GM12878 (cell line): ENCODE data around the gene CLC. TPM values are rescaled to one million over a fixed set of nuclear protein-coding genes. Genes with fewer than 3 reads are reported as not detected.

Experiments
- ATAC-seq: fragments of 200-7000 bp; cut with Tn5 transposase; 3 replicates; pipeline ENCODE4 v1.9.1; 2020; ENCODE audit warnings: mild to moderate bottlenecking, moderate library complexity
- BruUV-seq: library from RNA; stranded (reverse); fragments of 400-500 nt; replicated peaks from 2 replicates; lab custom pipeline; 2021; lab: Mats Ljungman, UMichigan
- CTCF ChIA-PET: fragments of 300-600 bp; sonication (Branson Sonifier 250); formaldehyde crosslinking; extraction: SDS; loops from one replicate; lab custom pipeline; 2021; ENCODE audit warnings: inconsistent platforms; lab: Yijun Ruan, JAX
- POLR2A ChIA-PET: fragments of 350-600 bp; formaldehyde crosslinking; extraction: SDS; loops from one replicate; lab custom pipeline; 2021; ENCODE audit warnings: inconsistent platforms; lab: Charles Lee
- RAD21 ChIA-PET: fragments of 300-600 bp; sonication (Branson Sonifier 250); formaldehyde crosslinking; loops from one replicate; lab custom pipeline; 2023; ENCODE audit warnings: antibody characterized with exemption; ENCODE audit not compliant: unreplicated experiment; lab: Charles Lee
- SMC1A ChIA-PET: fragments of 300-600 bp; sonication (Branson Sonifier 250); formaldehyde crosslinking; loops from one replicate; lab custom pipeline; 2023; ENCODE audit not compliant: unreplicated experiment, uncharacterized antibody; lab: Charles Lee
- DNase-seq: peaks from one replicate; pipeline ENCODE4 v3.0.0-alpha.2; 2011; ENCODE audit warnings: low read depth, low spot score
- FAIRE-seq: peaks from 3 replicates; lab custom pipeline; 2011; peaks lifted over from hg19 to GRCh38; lab: Jason Lieb, UNC
- H2AFZ ChIP-seq: 2 replicates; pipeline ENCODE4 v1.6.0; 2011; ENCODE audit warnings: low read depth, low read length, control low read depth; ENCODE audit not compliant: control insufficient read depth
- H3K27ac ChIP-seq: 2 replicates; pipeline ENCODE4 v1.5.1; 2011; ENCODE audit warnings: control low read depth; ENCODE audit not compliant: control insufficient read depth, insufficient read depth
- H3K27me3 ChIP-seq, 2 experiments: replicated peaks in 1 of 2; 2 replicates each; pipeline versions ENCODE4 v1.6.0 to v1.6.1; 2011; ENCODE audit warnings: low read length in 1 of 2; ENCODE audit not compliant: control insufficient read depth in 2 of 2, insufficient read depth in 2 of 2
- H3K36me3 ChIP-seq, 2 experiments: 2 replicates each; pipeline ENCODE4 v1.5.1; 2011; ENCODE audit warnings: low read length in 1 of 2; ENCODE audit not compliant: control insufficient read depth in 2 of 2, insufficient read depth in 2 of 2
- H3K4me1 ChIP-seq: 2 replicates; pipeline ENCODE4 v1.6.1; 2011; ENCODE audit warnings: mild to moderate bottlenecking, low read length, moderate library complexity, mixed read lengths; ENCODE audit not compliant: control insufficient read depth, insufficient read depth
- H3K4me2 ChIP-seq: 2 replicates; pipeline ENCODE4 v1.6.0; 2011; ENCODE audit warnings: control low read depth; ENCODE audit not compliant: control insufficient read depth, insufficient read depth
- H3K4me3 ChIP-seq: fragments of 200-600 bp; sonication (generic); 2 replicates; pipeline ENCODE4 v1.5.1; 2016
- H3K79me2 ChIP-seq: 2 replicates; pipeline ENCODE4 v1.6.0; 2011; ENCODE audit warnings: low read length; ENCODE audit not compliant: control insufficient read depth, insufficient read depth
- H3K9ac ChIP-seq: 2 replicates; pipeline ENCODE4 v1.8.0; 2011; ENCODE audit warnings: low read length, control low read depth, mixed read lengths; ENCODE audit not compliant: control insufficient read depth, insufficient read depth
- H3K9me3 ChIP-seq: replicated peaks from 3 replicates; pipeline ENCODE4 v1.5.1; 2011; ENCODE audit warnings: mild to moderate bottlenecking, low read length; ENCODE audit not compliant: control insufficient read depth, insufficient read depth
- H4K20me1 ChIP-seq: 2 replicates; pipeline ENCODE4 v1.6.0; 2011; ENCODE audit not compliant: control insufficient read depth, insufficient read depth
- CBX3 ChIP-seq: fragments of 200-600 bp; sonication (generic); IDR thresholded peaks from 2 replicates; pipeline ENCODE4 v1.6.1; 2016; ENCODE audit warnings: low read depth, borderline replicate concordance
- ESRRA ChIP-seq: IDR thresholded peaks from 2 replicates; pipeline ENCODE4 v1.6.1; 2012; ENCODE audit warnings: mild to moderate bottlenecking, low read length, improper control_type of control experiment
- ETV6 ChIP-seq, 2 experiments: fragments of 450-650 bp in 1 of 2; IDR thresholded peaks in 1 of 2; conservative IDR thresholded peaks in 1 of 2; 2 replicates each; pipeline ENCODE4 v1.6.1; 2014; ENCODE audit warnings: antibody characterized with exemption in 1 of 2, borderline replicate concordance in 1 of 2, low read depth in 1 of 2, mild to moderate bottlenecking in 1 of 2, moderate library complexity in 1 of 2
- HDGF ChIP-seq: fragments of 450-650 bp; IDR thresholded peaks from 2 replicates; pipeline ENCODE4 v1.6.1; 2016; ENCODE audit warnings: antibody characterized with exemption
- MTA3 ChIP-seq: IDR thresholded peaks from 2 replicates; pipeline ENCODE4 v1.6.1; 2012; ENCODE audit warnings: low read length, inconsistent platforms, borderline replicate concordance
- PAX5 ChIP-seq: IDR thresholded peaks from 2 replicates; pipeline ENCODE4 v1.6.1; 2011; ENCODE audit warnings: low read depth, low read length, borderline replicate concordance
- RFX5 ChIP-seq: IDR thresholded peaks from 2 replicates; pipeline ENCODE4 v1.6.1; 2011; ENCODE audit warnings: low read depth, low read length, improper control_type of control experiment
- STAT1 ChIP-seq: fragments of 450-650 bp; conservative IDR thresholded peaks from 2 replicates; pipeline ENCODE4 v1.6.1; 2014; ENCODE audit warnings: antibody characterized with exemption, mild to moderate bottlenecking
- TARDBP ChIP-seq: IDR thresholded peaks from 2 replicates; pipeline ENCODE4 v1.6.1; 2016; ENCODE audit warnings: borderline replicate concordance
- TCF3 ChIP-seq: IDR thresholded peaks from 2 replicates; pipeline ENCODE4 v1.6.1; 2012; ENCODE audit warnings: low read depth, mild to moderate bottlenecking, low read length, borderline replicate concordance; ENCODE audit not compliant: insufficient read depth
- ZNF24 ChIP-seq: fragments of 450-650 bp; IDR thresholded peaks from 2 replicates; pipeline ENCODE4 v1.6.1; 2017; ENCODE audit warnings: antibody characterized with exemption, mild to moderate bottlenecking
- whole genome bisulfite sequencing: methylation state at CpG from one replicate; pipeline ENCODE4 v1.1.6; 2016; ENCODE audit warnings: low lambda C conversion rate; ENCODE audit not compliant: insufficient replicate concordance, insufficient coverage; ENCODE audit errors: missing lambda C conversion rate; 5-methylcytosine and 5-hydroxymethylcytosine counted together
- in situ Hi-C: fragments of 300-500 bp; cut with MboI; formaldehyde crosslinking; loops from 9 replicates; pipeline ENCODE4 v1.14.3; 2018; ENCODE audit warnings: mixed read lengths
- intact Hi-C: fragments of 100-400 bp; cut with micrococcal nuclease; formaldehyde crosslinking; loops from one replicate; pipeline ENCODE4 v1.14.2; 2022; ENCODE audit not compliant: unreplicated experiment
- polyA plus RNA-seq, 11 experiments: library from polyadenylated mRNA; depleted of rRNA in 4 of 11; unstranded in 6 of 11; stranded (reverse) in 5 of 11; fragments of >200 nt; fragmentation: Nextera tagmentation in 4 of 11; fragmentation: Illumina TruSeq in 1 of 11; extraction: Ambion mirVana in 4 of 11; extraction: Trizol in 1 of 11; gene quantifications; 1 replicate in 1 of 11; 2 replicates in 10 of 11; pipeline versions ENCODE4 v1.2.1 to v1.2.3, GENCODE V29; 2011 to 2016; ENCODE audit warnings: inconsistent platforms in 2 of 11, missing spikeins in 2 of 11, low read depth in 1 of 11
- total RNA-seq, 4 experiments: library from RNA; depleted of rRNA in 3 of 4; stranded (reverse); fragments of >200 nt in 3 of 4; fragmentation: Illumina TruSeq in 1 of 4; extraction: Trizol in 1 of 4; gene quantifications; 2 replicates each; pipeline versions ENCODE4 v1.2.1 to v1.2.3, GENCODE V29; 2013 to 2021
- TF ChIP-seq, protein P1 (sequence below): fragments of 150-350 bp; IDR thresholded peaks from 2 replicates; pipeline ENCODE4 v1.6.1; 2014; ENCODE audit warnings: mild to moderate bottlenecking, low read depth, low read length
- TF ChIP-seq, protein P2 (sequence below): IDR thresholded peaks from 2 replicates; pipeline ENCODE4 v1.6.1; 2012; ENCODE audit warnings: low read depth, low read length, improper control_type of control experiment
- TF ChIP-seq, protein P3 (sequence below): IDR thresholded peaks from 2 replicates; pipeline ENCODE4 v1.6.1; 2011; ENCODE audit warnings: low read depth, low read length, improper control_type of control experiment, borderline replicate concordance

Gene CLC
- total and polyA plus RNA-seq, 10 of the 15 experiments (the other 5 are each of a cell fraction or from before 2014, with no cell fraction given): 0.18 to 0.36 (median 0.29) TPM; not detected in 4

DNA sequence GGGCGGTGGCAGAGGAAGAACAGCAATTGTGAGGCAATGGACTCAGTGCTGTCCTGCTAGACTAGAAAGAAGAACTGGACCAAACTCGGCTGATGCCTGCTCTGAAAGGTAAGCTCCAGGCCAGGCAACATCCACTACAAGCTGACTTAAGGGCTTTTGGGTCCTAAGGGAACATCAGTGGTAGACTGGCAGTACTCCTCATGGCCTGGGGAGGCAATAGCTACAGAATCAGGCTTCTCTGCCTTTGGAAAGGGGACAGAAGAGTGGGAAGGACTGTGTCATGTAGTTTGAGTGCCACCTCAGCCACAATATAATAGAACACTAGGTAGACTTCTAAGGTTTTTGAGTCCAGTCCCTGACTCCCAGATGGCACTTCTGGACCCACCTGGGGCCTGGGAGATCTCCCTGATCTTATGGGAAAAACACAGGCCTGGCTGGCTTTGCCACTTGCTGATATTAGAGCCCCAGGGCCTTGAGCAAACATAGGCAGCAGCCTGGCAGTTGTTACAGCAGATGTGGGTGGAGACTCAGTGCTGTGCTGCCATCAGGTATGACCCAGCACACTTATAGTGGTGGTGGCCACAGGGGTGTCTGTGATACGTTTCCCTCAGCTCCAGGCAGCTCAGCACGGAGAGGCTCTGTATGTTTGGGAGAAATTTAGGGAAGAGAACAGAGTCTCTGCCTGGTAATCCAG lies 9.2 kb upstream of the CLC start:
- no TSS peak for BruUV-seq
- in situ Hi-C loops (no loop called here), intact Hi-C loops (no loop called here)
- ChIA-PET RAD21 (no interaction called here), POLR2A (no interaction called here), CTCF (no interaction called here), SMC1A (no interaction called here)
- Histone ChIP-seq H3K4me3 (no peak overlapping the region), H3K9ac (no peak overlapping the region), H3K36me3 (no peaks in the 10 kb centered on the region), H3K4me2 (no peak overlapping the region), H3K4me1 (no peaks in the 10 kb centered on the region), H3K27ac (no peak overlapping the region), H3K79me2 (no peaks in the 10 kb centered on the region), H3K27me3 (no peaks in the 10 kb centered on the region), H3K9me3 (no peaks in the 10 kb centered on the region), H2AFZ (no peak overlapping the region), H4K20me1 (no peaks in the 10 kb centered on the region)
- DNase-seq (no peak), FAIRE-seq (no peak), ATAC-seq (no peak)
- 44% methylated on average over 4 of the region's 4 CpGs for WGBS
- TF ChIP-seq ESRRA (no peak), MTA3 (no peak), CBX3 (no peak), ZNF24 (no peak), ETV6 (conservative IDR thresholded peaks at IDR 0.05 in 1 of 2, IDR thresholded peaks at IDR 0.05 in 1 of 2; ENCODE audit: borderline replicate concordance in 1 of 2, low read depth in 1 of 2) (no peak), STAT1 (no peak), PAX5 (no peak), HDGF (no peak), RFX5 (no peak), TCF3 (no peak), TARDBP (no peak)
- TF ChIP-seq, protein P1, sequence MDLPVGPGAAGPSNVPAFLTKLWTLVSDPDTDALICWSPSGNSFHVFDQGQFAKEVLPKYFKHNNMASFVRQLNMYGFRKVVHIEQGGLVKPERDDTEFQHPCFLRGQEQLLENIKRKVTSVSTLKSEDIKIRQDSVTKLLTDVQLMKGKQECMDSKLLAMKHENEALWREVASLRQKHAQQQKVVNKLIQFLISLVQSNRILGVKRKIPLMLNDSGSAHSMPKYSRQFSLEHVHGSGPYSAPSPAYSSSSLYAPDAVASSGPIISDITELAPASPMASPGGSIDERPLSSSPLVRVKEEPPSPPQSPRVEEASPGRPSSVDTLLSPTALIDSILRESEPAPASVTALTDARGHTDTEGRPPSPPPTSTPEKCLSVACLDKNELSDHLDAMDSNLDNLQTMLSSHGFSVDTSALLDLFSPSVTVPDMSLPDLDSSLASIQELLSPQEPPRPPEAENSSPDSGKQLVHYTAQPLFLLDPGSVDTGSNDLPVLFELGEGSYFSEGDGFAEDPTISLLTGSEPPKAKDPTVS: no peak
- TF ChIP-seq, protein P2, sequence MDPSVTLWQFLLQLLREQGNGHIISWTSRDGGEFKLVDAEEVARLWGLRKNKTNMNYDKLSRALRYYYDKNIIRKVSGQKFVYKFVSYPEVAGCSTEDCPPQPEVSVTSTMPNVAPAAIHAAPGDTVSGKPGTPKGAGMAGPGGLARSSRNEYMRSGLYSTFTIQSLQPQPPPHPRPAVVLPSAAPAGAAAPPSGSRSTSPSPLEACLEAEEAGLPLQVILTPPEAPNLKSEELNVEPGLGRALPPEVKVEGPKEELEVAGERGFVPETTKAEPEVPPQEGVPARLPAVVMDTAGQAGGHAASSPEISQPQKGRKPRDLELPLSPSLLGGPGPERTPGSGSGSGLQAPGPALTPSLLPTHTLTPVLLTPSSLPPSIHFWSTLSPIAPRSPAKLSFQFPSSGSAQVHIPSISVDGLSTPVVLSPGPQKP: no peak
- TF ChIP-seq, protein P3, sequence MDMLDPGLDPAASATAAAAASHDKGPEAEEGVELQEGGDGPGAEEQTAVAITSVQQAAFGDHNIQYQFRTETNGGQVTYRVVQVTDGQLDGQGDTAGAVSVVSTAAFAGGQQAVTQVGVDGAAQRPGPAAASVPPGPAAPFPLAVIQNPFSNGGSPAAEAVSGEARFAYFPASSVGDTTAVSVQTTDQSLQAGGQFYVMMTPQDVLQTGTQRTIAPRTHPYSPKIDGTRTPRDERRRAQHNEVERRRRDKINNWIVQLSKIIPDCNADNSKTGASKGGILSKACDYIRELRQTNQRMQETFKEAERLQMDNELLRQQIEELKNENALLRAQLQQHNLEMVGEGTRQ: no peak
